Vagina (tissue), 2 donors: ENCODE data around the gene RAB1A.

ENCODE experiments used
- CTCF ChIP-seq, 3 experiments: fragments of 450-650 bp in 2 of 3; fragments of 200-600 bp in 1 of 3; sonication (generic) in 1 of 3; IDR thresholded peaks; one replicate each; pipeline ENCODE4 v1.5.1; 2017 to 2019; ENCODE audit warnings: antibody characterized with exemption in 3 of 3, mild to moderate bottlenecking in 2 of 3, moderate library complexity in 2 of 3
- POLR2A ChIP-seq, 2 donors: fragments of 450-650 bp; IDR thresholded peaks; one replicate each; pipeline ENCODE4 v1.6.1; 2017; ENCODE audit warnings: antibody characterized with exemption in 2 of 2, mild to moderate bottlenecking in 2 of 2, moderate library complexity in 2 of 2
- POLR2AphosphoS5 ChIP-seq, 2 donors: sonication (generic); formaldehyde crosslinking; IDR thresholded peaks; one replicate each; pipeline ENCODE4 v1.9.0; 2017; ENCODE audit warnings: antibody characterized with exemption in 2 of 2, mild to moderate bottlenecking in 2 of 2, low read depth in 1 of 2; ENCODE audit not compliant: insufficient read depth in 1 of 2

- TF ChIP-seq CTCF (IDR thresholded peaks at IDR 0.05) (no peak), POLR2AphosphoS5 (IDR thresholded peaks at IDR 0.05; ENCODE audit: insufficient read depth in 1 of 2, low read depth in 1 of 2) (no peak), POLR2A (IDR thresholded peaks at IDR 0.05) (no peak)
Observed at GRCh38 chr2:65093211-65093610, 36.7 kb downstream of the RAB1A start.
